HepG2 (cell line): ENCODE measurements around the gene SIX5. TPM values are rescaled to one million over a fixed set of nuclear protein-coding genes. Genes with fewer than 3 reads are reported as not detected.

ENCODE experiments used
- CEBPZ ChIP-seq: IDR thresholded peaks from 2 replicates; pipeline ENCODE4 v1.6.1; 2012; ENCODE audit warnings: low read length, improper control_type of control experiment
- DRAP1 ChIP-seq: IDR thresholded peaks from 2 replicates; pipeline ENCODE4 v1.6.1; 2016; ENCODE audit warnings: missing genetic modification reagents, missing compliant biosample characterization
- FUBP1 ChIP-seq: sonication (generic); formaldehyde crosslinking; IDR thresholded peaks from 2 replicates; pipeline ENCODE4 v1.5.1; 2020; ENCODE audit warnings: missing genetic modification reagents, mild to moderate bottlenecking, borderline replicate concordance
- HOMEZ ChIP-seq: IDR thresholded peaks from 2 replicates; pipeline ENCODE4 v1.6.1; 2016; ENCODE audit warnings: low read depth
- NFKBIZ ChIP-seq: IDR thresholded peaks from 2 replicates; pipeline ENCODE4 v1.6.1; 2018; ENCODE audit warnings: missing genetic modification reagents, missing compliant biosample characterization
- NONO ChIP-seq, 2 experiments: fragments of 450-650 bp in 1 of 2; sonication (generic) in 1 of 2; formaldehyde crosslinking in 1 of 2; IDR thresholded peaks in 1 of 2; conservative IDR thresholded peaks in 1 of 2; 2 replicates each; pipeline versions ENCODE4 v1.6.1 to v1.8.0; 2017 to 2022; ENCODE audit warnings: mild to moderate bottlenecking in 1 of 2, missing genetic modification reagents in 1 of 2, moderate library complexity in 1 of 2
- RFX1 ChIP-seq: fragments of 450-650 bp; IDR thresholded peaks from 2 replicates; pipeline ENCODE4 v1.6.1; 2017
- RNF2 ChIP-seq: fragments of 450-650 bp; conservative IDR thresholded peaks from 2 replicates; pipeline ENCODE4 v1.6.1; 2016; ENCODE audit warnings: low read depth
- SNRNP70 ChIP-seq: fragments of 200-400 bp; formaldehyde crosslinking; IDR thresholded peaks from 2 replicates; pipeline ENCODE4 v1.6.1; 2017; ENCODE audit warnings: mild to moderate bottlenecking, low read depth, low read length, moderate library complexity
- TARDBP ChIP-seq: sonication (generic); formaldehyde crosslinking; IDR thresholded peaks from 2 replicates; pipeline ENCODE4 v1.8.0; 2022; ENCODE audit warnings: mild to moderate bottlenecking, missing genetic modification reagents
- ZBTB21 ChIP-seq: sonication (generic); formaldehyde crosslinking; IDR thresholded peaks from 2 replicates; pipeline ENCODE4 v1.4.0; 2020; ENCODE audit warnings: missing genetic modification reagents
- ZFP62 ChIP-seq: sonication (generic); formaldehyde crosslinking; IDR thresholded peaks from 2 replicates; pipeline ENCODE4 v1.4.0; 2020; ENCODE audit warnings: missing genetic modification reagents
- ZFYVE20 ChIP-seq: sonication (generic); formaldehyde crosslinking; IDR thresholded peaks from 2 replicates; pipeline ENCODE4 v1.8.0; 2023; ENCODE audit warnings: low read depth, mild to moderate bottlenecking, moderate library complexity, missing genetic modification reagents, borderline replicate concordance
- ZGPAT ChIP-seq: IDR thresholded peaks from 2 replicates; pipeline ENCODE4 v1.6.1; 2016; ENCODE audit warnings: mild to moderate bottlenecking
- ZNF451 ChIP-seq: sonication (generic); formaldehyde crosslinking; IDR thresholded peaks from 2 replicates; pipeline ENCODE4 v1.5.0; 2020; ENCODE audit warnings: mild to moderate bottlenecking, missing genetic modification reagents
- ZNF652 ChIP-seq: IDR thresholded peaks from 2 replicates; pipeline ENCODE4 v1.6.1; 2016; ENCODE audit warnings: low read depth, borderline replicate concordance
- ZNF792 ChIP-seq: IDR thresholded peaks from 2 replicates; pipeline ENCODE4 v1.6.1; 2016
- ZNF83 ChIP-seq: sonication (generic); formaldehyde crosslinking; IDR thresholded peaks from 2 replicates; pipeline ENCODE4 v1.4.0; 2020; ENCODE audit warnings: missing genetic modification reagents, mild to moderate bottlenecking, borderline replicate concordance
- ZNF839 ChIP-seq: sonication (generic); formaldehyde crosslinking; IDR thresholded peaks from 2 replicates; pipeline ENCODE4 v1.4.0; 2020; ENCODE audit warnings: missing genetic modification reagents, mild to moderate bottlenecking, borderline replicate concordance
- ZNF891 ChIP-seq: sonication (generic); formaldehyde crosslinking; IDR thresholded peaks from 2 replicates; pipeline ENCODE4 v1.5.0; 2020; ENCODE audit warnings: mild to moderate bottlenecking, missing genetic modification reagents
- polyA plus RNA-seq, 8 experiments: library from polyadenylated mRNA; depleted of rRNA in 3 of 8; stranded (reverse) in 7 of 8; unstranded in 1 of 8; fragments of >200 nt; fragmentation: Illumina TruSeq in 4 of 8; extraction: Trizol in 4 of 8; gene quantifications; 2 replicates each; pipeline versions ENCODE4 v1.2.1 to v1.2.3, GENCODE V29; 2011 to 2016; ENCODE audit warnings: low read depth in 4 of 8, missing spikeins in 1 of 8, mixed read lengths in 1 of 8; ENCODE audit not compliant: insufficient read depth in 1 of 8
- total RNA-seq, 5 experiments: library from RNA; depleted of rRNA; stranded (reverse); fragments of >200 nt; fragmentation: Illumina TruSeq; extraction: Trizol; gene quantifications; 2 replicates each; pipeline ENCODE4 v1.2.3, GENCODE V29; 2016; ENCODE audit warnings: low read depth in 1 of 5

Gene SIX5
- total and polyA plus RNA-seq, 2 of the 13 experiments (the other 11 are each of a cell fraction or from before 2014, with no cell fraction given): 7.7 to 10.5 TPM

- TF ChIP-seq ZNF839 (CRISPR knock-in tag) (peak; percentile 52; the same call in 1 of the 2 replicates), RNF2 (peak; percentile 92), ZBTB21 (CRISPR knock-in tag) (peak; percentile 60), ZNF83 (CRISPR knock-in tag) (peak; percentile 73; the same call in 1 of the 2 replicates), ZFP62 (CRISPR knock-in tag) (no peak), ZNF451 (CRISPR knock-in tag) (peak; percentile 74), ZGPAT (peak; percentile 92), TARDBP (CRISPR knock-in tag) (no peak), ZNF792 (peak; percentile 70; the same call in 1 of the 2 replicates), DRAP1 (peak; percentile 74), HOMEZ (CRISPR knock-in tag) (no peak), NFKBIZ (CRISPR knock-in tag) (0 out of 2 replicates have a peak, but pooled peaks have one; percentile 18), ZFYVE20 (CRISPR knock-in tag) (no peak), FUBP1 (peak; percentile 86; the same call in 1 of the 2 replicates), RFX1 (no peak), SNRNP70 (0 out of 2 replicates have a peak, but pooled peaks have one; percentile 55), NONO (IDR thresholded peaks at IDR 0.05) (no peak), NONO (CRISPR knock-in tag; conservative IDR thresholded peaks at IDR 0.05) (peak; percentile 93), CEBPZ (no peak), ZNF891 (CRISPR knock-in tag) (peak; percentile 71), ZNF652 (no peak; the same call in 1 of the 2 replicates)
These were observed 1.4 kb upstream of the SIX5 start (continued) for GRCh38 chr19:45770192-45771101.
